Ishikawa (cell line): ENCODE data around the gene KIAA1671.

Experiments used
- CEBPB ChIP-seq: IDR thresholded peaks from 2 replicates; pipeline ENCODE4 v1.6.1; 2012
- EP300 ChIP-seq: IDR thresholded peaks from 2 replicates; pipeline ENCODE4 v1.6.1; 2012; ENCODE audit warnings: borderline replicate concordance
- FOXM1 ChIP-seq: IDR thresholded peaks from 2 replicates; pipeline ENCODE4 v1.6.1; 2012; ENCODE audit warnings: low read depth, borderline replicate concordance
- MAX ChIP-seq: IDR thresholded peaks from 2 replicates; pipeline ENCODE4 v1.6.1; 2012
- NFIC ChIP-seq: IDR thresholded peaks from 2 replicates; pipeline ENCODE4 v1.6.1; 2012
- RAD21 ChIP-seq: IDR thresholded peaks from 2 replicates; pipeline ENCODE4 v1.6.1; 2012; ENCODE audit warnings: low read depth
- REST ChIP-seq: IDR thresholded peaks from 2 replicates; pipeline ENCODE4 v1.6.1; 2012; ENCODE audit warnings: low read depth, mild to moderate bottlenecking
- TAF1 ChIP-seq: IDR thresholded peaks from 2 replicates; pipeline ENCODE4 v1.6.1; 2012; ENCODE audit warnings: low read depth, mild to moderate bottlenecking
- TEAD4 ChIP-seq: IDR thresholded peaks from 2 replicates; pipeline ENCODE4 v1.6.1; 2012
- USF1 ChIP-seq: IDR thresholded peaks from 2 replicates; pipeline ENCODE4 v1.6.1; 2012
- YY1 ChIP-seq: IDR thresholded peaks from 2 replicates; pipeline ENCODE4 v1.6.1; 2012; ENCODE audit warnings: low read depth

- TF ChIP-seq NFIC (no peak), TAF1 (no peak), CEBPB (no peak), EP300 (no peak), RAD21 (no peak), FOXM1 (no peak), YY1 (no peak), USF1 (no peak), TEAD4 (no peak), REST (no peak), MAX (no peak)
Observed at GRCh38 chr22:25177226-25177625, 224.7 kb downstream of the KIAA1671 start.
